Bronchial epithelial cell (primary cell): Measurements from ENCODE around the gene CD248. TPM values are rescaled to one million over a fixed set of nuclear protein-coding genes. Genes with fewer than 3 reads are reported as not detected.
"Not testable (repeated sequence)": the region's sequence is repeated elsewhere in the genome, so short reads cannot be mapped to it uniquely, and the experiment has no call there.

ENCODE experiments used
- DNase-seq: peaks from one replicate; pipeline ENCODE4 v3.0.0-alpha.2; 2010; ENCODE audit warnings: low read depth
- FAIRE-seq: peaks from 2 replicates; lab custom pipeline; 2011; peaks lifted over from hg19 to GRCh38; lab: Jason Lieb, UNC
- H3K27me3 ChIP-seq: 2 replicates; pipeline ENCODE4 v1.5.1; 2011; ENCODE audit warnings: low read length; ENCODE audit not compliant: control insufficient read depth, insufficient read depth
- H3K36me3 ChIP-seq: 2 replicates; pipeline ENCODE4 v1.5.1; 2011; ENCODE audit warnings: low read length; ENCODE audit not compliant: control insufficient read depth, insufficient read depth
- H3K4me3 ChIP-seq: 2 replicates; pipeline ENCODE4 v1.5.1; 2011; ENCODE audit warnings: mild to moderate bottlenecking, low read depth, low read length, control low read depth
- total RNA-seq: library from RNA; depleted of rRNA; stranded (reverse); fragments of >200 nt; gene quantifications from 2 replicates; pipeline ENCODE4 v1.2.1, GENCODE V29; 2014
- TF ChIP-seq, protein P1 (sequence below): IDR thresholded peaks from 2 replicates; pipeline ENCODE4 v1.5.1; 2011; ENCODE audit warnings: mild to moderate bottlenecking, moderate library complexity, low read length, control low read depth, inconsistent platforms; ENCODE audit not compliant: insufficient read depth, severe bottlenecking

Gene CD248
- total RNA-seq, 1 donor from 2014 or later: under 0.01 TPM

DNA sequence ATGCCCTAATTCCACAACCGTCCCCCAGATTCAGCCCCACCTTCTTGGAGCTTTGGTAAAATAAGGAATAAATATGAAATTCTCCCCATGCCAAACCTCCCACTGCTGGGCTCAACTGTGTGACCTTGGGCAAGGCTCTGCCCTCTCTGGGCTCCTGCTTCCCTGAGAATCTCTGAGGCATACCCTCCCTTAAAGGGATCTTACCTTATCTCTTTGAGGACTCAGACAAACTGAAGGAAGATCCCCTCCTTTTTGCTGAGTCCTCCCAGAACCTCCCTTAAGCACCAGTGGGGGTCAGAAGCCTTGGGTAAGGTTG lies 2.7 kb downstream of the CD248 start:
- H3K4me3 ChIP-seq: no peak overlapping the region
- no peak for FAIRE-seq

DNA sequence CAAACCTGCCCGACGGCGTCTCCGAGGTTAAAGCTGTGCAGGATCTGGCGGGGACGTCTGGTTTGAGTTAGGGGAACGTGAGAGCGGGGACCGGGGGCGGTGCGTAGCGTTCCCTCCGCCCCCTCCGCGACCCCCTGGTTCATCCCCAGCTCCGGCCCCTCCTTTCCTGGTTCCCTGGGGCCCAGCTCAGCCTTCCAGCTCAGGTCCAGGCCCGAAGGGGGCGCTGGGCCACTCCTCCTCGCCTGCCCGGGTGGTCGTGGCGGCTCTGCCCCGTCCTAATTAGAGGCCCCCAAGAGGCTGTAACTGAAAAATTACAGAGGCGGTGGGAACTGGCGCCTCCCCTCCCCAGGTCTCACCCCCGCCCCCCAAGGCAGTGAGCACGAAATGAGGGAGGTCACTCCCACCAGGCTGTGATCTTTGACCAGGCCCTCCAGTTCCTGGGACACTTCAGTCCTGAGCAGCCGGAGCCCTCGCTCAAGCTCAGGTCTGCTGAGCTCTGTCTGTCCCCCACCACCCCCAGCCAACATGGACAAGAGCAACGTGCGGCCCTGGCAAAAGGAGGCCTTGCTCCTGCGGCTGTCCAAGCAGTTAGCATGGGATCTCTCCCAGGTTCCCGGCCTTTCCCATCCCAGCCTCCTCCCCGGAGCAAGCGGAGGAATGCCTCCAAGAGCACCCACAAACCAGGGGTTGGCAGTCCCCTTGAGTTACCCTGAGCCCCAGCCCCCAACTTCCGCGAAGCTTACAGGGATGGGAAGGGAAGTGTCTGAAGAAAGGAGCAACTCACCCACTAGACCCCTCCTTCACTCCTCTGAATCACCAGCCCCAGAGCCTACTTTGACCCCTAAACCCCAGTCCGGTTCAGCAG lies 3.3 kb downstream of the CD248 start:
- TF ChIP-seq, protein P1, sequence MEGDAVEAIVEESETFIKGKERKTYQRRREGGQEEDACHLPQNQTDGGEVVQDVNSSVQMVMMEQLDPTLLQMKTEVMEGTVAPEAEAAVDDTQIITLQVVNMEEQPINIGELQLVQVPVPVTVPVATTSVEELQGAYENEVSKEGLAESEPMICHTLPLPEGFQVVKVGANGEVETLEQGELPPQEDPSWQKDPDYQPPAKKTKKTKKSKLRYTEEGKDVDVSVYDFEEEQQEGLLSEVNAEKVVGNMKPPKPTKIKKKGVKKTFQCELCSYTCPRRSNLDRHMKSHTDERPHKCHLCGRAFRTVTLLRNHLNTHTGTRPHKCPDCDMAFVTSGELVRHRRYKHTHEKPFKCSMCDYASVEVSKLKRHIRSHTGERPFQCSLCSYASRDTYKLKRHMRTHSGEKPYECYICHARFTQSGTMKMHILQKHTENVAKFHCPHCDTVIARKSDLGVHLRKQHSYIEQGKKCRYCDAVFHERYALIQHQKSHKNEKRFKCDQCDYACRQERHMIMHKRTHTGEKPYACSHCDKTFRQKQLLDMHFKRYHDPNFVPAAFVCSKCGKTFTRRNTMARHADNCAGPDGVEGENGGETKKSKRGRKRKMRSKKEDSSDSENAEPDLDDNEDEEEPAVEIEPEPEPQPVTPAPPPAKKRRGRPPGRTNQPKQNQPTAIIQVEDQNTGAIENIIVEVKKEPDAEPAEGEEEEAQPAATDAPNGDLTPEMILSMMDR: no peak
- no peak for DNase-seq
- Histone ChIP-seq H3K36me3 (no peaks in the 10 kb centered on the region), H3K4me3 (peak overlapping the region; percentile 2), H3K27me3 (peaks cover 2% of the 10 kb centered on the region)
- FAIRE-seq: no peak

More for the DNA sequence above, 2.7 kb downstream of the CD248 start:
- no peak for DNase-seq
- Histone ChIP-seq H3K27me3 (peaks cover 2% of the 10 kb centered on the region), H3K36me3 (no peaks in the 10 kb centered on the region)
- TF ChIP-seq, protein P1: no peak

DNA sequence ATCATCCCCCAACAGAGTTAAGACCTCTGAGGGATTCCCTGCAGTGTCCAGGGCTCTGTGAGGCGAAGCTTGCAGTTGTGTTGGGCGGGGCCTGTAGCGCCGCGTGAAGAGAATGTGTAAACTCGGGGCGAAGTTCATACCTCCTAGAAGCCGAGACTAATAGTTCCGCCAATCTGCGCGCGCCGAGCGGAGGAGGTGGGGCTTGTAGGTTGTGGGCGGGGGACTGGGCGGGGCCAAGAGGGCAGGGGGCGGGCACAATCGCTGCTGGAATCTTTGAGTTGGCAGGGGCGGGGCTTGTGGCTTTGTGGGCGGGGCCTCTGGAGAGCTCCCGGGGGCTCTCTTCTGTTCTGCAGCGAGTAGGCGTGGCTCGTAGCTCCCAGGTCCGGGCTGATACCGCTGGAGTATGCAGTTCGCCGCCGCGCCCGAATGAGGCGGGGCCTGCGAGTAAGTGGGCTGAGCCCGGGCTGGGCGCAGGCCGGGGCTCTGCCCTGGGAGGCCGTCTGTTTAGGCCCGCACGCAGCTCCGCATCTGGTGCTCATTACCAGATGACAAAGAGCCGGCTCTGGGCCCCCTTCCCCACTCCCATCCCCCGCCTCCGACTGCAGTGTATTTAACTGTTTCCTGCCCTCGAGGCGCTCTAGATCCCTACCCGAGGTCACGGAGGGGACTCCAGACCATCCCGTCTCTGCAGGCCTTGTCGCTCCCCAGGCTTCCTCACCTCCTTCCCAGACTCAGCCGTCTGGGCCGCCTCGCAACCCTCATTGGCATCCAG lies 4.1 kb downstream of the CD248 start:
- DNase-seq (peak; percentile 90), FAIRE-seq (no peak)
- TF ChIP-seq, protein P1: no peak
- Histone ChIP-seq H3K27me3 (peaks cover 2% of the 10 kb centered on the region), H3K36me3 (no peaks in the 10 kb centered on the region), H3K4me3 (peak overlapping the region; percentile 55)

DNA sequence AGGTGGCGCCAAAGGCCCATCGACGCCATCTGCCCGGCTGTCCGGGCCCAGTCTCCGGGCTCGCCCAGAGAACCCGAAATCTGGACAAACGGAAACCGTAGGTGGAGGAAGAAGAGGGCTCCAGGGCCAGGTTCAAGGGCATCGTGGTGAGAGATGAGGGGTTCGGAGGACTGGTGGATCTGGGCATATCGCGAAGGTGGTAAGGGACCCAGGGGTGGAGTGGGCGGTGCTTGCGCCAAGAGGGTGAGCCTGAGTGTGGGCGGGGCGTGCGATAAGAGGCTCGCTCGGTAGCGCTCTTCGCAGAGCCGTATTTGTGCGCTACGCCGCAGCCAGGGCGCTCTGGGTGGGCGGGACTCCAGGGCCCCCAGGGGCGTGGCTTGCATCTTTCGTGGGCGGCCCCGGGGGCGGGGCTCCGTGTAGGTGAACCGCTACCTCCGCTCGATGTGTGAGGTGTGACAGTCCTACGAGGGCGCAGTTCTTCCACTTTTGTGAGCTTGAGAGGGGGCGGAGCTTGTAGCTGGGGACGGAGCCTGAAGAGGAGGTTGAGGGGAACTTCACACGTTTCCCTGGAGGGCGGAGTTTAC lies 4.8 kb downstream of the CD248 start:
- Histone ChIP-seq H3K4me3 (peak overlapping the region; percentile 55), H3K27me3 (peaks cover 2% of the 10 kb centered on the region), H3K36me3 (no peaks in the 10 kb centered on the region)
- FAIRE-seq (no peak), DNase-seq (peak; percentile 89)
- TF ChIP-seq, protein P1: peak; percentile 93

DNA sequence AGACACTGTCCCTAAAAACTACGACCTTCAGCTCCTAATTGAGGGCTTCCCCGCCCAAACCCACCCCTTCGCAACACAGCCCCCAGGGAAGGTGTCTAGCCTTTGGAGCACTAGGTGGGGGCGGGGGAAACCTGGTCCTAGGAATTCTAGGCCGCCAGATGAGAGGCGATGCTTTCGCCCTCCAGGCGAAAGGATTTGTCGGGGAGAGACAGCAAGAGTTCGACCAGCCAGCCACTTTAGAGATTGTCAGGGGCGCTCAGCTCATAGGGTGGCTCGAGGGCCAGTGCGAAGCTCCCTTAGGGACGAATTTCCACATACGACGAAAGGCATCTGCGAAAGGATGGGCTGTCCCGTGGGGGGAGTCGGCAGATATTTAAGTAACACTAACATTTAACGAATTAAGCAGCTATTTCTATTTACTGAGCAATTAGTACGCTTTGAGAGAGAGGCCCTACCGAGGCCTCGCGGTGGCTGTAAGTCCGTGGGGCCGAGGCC lies 5.3 kb downstream of the CD248 start:
- DNase-seq: no peak
- Histone ChIP-seq H3K4me3 (peak overlapping the region; percentile 55), H3K36me3 (no peaks in the 10 kb centered on the region), H3K27me3 (peaks cover 2% of the 10 kb centered on the region)
- TF ChIP-seq, protein P1: no peak
- no peak for FAIRE-seq

DNA sequence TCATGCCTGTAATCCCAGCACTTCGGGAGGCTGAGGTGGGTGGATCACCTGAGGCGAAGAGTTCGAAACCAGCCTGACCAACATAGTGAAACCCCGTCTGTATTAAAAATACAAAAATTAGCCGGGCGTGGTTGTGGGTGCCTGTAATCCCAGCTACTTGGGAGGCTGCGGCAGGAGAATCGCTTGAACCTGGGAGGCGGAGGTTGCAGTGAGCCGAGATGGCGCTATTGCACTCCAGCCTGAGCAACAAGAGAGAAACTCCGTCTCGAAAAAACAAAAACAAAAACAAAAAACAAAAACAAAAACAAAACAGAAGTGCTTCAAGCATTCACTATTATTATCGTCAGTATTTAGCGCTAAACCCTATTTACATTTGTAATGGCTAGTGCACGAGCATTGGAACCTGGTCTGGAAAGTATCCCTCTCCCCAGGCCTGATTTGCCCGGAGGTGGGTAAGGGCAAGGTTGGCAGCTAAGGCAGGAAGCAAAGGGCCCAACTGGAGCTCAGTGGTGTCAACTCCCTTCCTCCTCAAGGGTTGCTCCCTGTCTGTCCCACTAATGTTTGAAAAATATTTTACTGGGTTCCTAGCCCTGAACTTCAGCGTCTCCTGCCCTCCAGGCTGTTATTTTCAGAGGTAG lies 5.9 kb downstream of the CD248 start:
- not testable (repeated sequence) for FAIRE-seq, H3K27me3 ChIP-seq, H3K36me3 ChIP-seq, DNase-seq, H3K4me3 ChIP-seq
